Uterus (tissue), 2 donors: ENCODE results near the gene PROCR.

ENCODE experiments used
- POLR2A ChIP-seq, 2 donors: fragments of 450-650 bp; IDR thresholded peaks; one replicate each; pipeline ENCODE4 v1.6.1; 2016; ENCODE audit warnings: antibody characterized with exemption in 2 of 2, mild to moderate bottlenecking in 1 of 2, moderate library complexity in 1 of 2
- TF ChIP-seq, protein P1 (sequence below), 4 experiments: fragments of 200-600 bp in 2 of 4; fragments of 450-650 bp in 2 of 4; sonication (generic) in 2 of 4; IDR thresholded peaks; one replicate each; pipeline ENCODE4 v1.5.1; 2016 to 2019; ENCODE audit warnings: antibody characterized with exemption in 4 of 4, mild to moderate bottlenecking in 2 of 4, moderate library complexity in 1 of 4

DNA sequence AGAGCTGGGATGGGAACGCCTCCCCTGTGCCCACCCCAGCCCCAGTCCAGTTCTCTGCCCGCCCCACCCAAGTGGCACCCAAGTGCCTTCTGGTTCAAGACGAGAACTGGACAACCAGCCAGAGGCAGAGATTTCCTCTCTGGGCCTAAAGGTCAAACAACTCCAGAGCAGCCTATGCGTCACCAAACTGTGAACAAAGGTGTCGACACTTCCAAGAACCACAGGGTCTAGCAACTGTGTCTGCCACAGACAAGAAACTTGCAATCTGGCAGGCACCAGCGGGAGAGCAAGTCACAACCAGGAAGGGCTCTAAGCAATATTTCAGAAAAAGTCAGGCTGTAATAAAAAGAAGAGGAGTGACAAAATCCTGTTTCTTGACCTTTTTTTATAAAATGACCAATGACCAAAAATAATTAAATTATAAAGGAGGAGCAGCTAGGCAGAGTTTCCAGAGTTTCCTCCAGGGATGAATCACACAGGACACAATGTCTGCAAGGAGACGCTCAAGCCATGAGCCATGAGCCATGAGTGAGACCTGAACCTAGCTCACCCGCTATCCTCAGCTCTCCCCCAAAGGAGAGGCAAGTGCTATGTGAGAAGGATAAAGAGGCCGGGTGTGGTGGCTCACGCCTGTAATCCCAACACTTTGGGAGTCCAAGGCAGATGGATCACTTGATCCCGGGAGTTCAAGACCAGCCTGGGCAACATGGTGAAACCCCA is 35.8 kb upstream of the PROCR start:
- TF ChIP-seq, protein P1, sequence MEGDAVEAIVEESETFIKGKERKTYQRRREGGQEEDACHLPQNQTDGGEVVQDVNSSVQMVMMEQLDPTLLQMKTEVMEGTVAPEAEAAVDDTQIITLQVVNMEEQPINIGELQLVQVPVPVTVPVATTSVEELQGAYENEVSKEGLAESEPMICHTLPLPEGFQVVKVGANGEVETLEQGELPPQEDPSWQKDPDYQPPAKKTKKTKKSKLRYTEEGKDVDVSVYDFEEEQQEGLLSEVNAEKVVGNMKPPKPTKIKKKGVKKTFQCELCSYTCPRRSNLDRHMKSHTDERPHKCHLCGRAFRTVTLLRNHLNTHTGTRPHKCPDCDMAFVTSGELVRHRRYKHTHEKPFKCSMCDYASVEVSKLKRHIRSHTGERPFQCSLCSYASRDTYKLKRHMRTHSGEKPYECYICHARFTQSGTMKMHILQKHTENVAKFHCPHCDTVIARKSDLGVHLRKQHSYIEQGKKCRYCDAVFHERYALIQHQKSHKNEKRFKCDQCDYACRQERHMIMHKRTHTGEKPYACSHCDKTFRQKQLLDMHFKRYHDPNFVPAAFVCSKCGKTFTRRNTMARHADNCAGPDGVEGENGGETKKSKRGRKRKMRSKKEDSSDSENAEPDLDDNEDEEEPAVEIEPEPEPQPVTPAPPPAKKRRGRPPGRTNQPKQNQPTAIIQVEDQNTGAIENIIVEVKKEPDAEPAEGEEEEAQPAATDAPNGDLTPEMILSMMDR (IDR thresholded peaks at IDR 0.05): no peak
- TF ChIP-seq POLR2A (IDR thresholded peaks at IDR 0.05): no peak
